SW480 (cell line): ENCODE measurements around the gene PAH.

ENCODE experiments used
- DNase-seq: peaks from one replicate; pipeline ENCODE4 v3.0.0-alpha.2; 2016; ENCODE audit warnings: low spot score

The PAH gene

GRCh38 chr12:102917026-102917787 lies at the start of gene PAH:
Gene PAH, minus strand, starts transcription at chr12:102917244. Its CDS starts 114 bp downstream, at chr12:102917130.
- DNase-seq = peak; percentile 57

- no peak for DNase-seq
Observed at GRCh38 chr12:102966200-102966863, 49.3 kb upstream of the PAH start.

- DNase-seq = no peak
Observed at GRCh38 chr12:102965281-102966155, 48.5 kb upstream of the PAH start.

GRCh38 chr12:102964872-102965271 lies 47.8 kb upstream of the PAH start:
- peak; percentile 35 for DNase-seq

GRCh38 chr12:102963796-102964195 lies 46.8 kb upstream of the PAH start:
- no peak for DNase-seq

- DNase-seq = no peak
Observed at GRCh38 chr12:102962986-102963385, 45.9 kb upstream of the PAH start.

- no peak for DNase-seq
Observed at GRCh38 chr12:102962532-102962931, 45.5 kb upstream of the PAH start.

GRCh38 chr12:102961466-102961855 lies 44.4 kb upstream of the PAH start:
- no peak for DNase-seq

GRCh38 chr12:102960766-102961465 lies 43.9 kb upstream of the PAH start:
- no peak for DNase-seq

- no peak for DNase-seq
Observed at GRCh38 chr12:102959391-102959790, 42.3 kb upstream of the PAH start.

GRCh38 chr12:102958830-102959176 lies 41.8 kb upstream of the PAH start:
- no peak for DNase-seq

- DNase-seq = no peak
Observed at GRCh38 chr12:102958073-102958829, 41.2 kb upstream of the PAH start.

GRCh38 chr12:102957339-102958050 lies 40.5 kb upstream of the PAH start, which contains the start of gene ASCL1:
Gene ASCL1, plus strand, starts transcription at chr12:102957674. Its CDS starts 571 bp downstream, at chr12:102958245.
- no peak for DNase-seq

GRCh38 chr12:102956738-102957327 lies 39.8 kb upstream of the PAH start:
- DNase-seq = no peak

- no peak for DNase-seq
Observed at GRCh38 chr12:102955926-102956737, 39.1 kb upstream of the PAH start.

GRCh38 chr12:102954134-102954533 lies 37.1 kb upstream of the PAH start:
- no peak for DNase-seq

- no peak for DNase-seq
Observed at GRCh38 chr12:102953221-102953620, 36.2 kb upstream of the PAH start.

GRCh38 chr12:102951841-102952240 lies 34.8 kb upstream of the PAH start:
- DNase-seq = no peak

GRCh38 chr12:102950950-102951619 lies 34.0 kb upstream of the PAH start:
- DNase-seq = no peak
